HL-60 (cell line): ENCODE results near the gene PPFIA3.
"Not testable (repeated sequence)": the region's sequence is repeated elsewhere in the genome, so short reads cannot be mapped to it uniquely, and the experiment has no call there.

ENCODE experiments used
- POLR2AphosphoS5 ChIP-seq: IDR thresholded peaks from 2 replicates; pipeline ENCODE4 v1.6.1; 2012; ENCODE audit warnings: low read depth
- TF ChIP-seq, protein P1 (sequence below): IDR thresholded peaks from one replicate; pipeline ENCODE4 v1.5.1; 2011; ENCODE audit warnings: low read length, control low read depth, inconsistent platforms; ENCODE audit not compliant: insufficient read depth

DNA sequence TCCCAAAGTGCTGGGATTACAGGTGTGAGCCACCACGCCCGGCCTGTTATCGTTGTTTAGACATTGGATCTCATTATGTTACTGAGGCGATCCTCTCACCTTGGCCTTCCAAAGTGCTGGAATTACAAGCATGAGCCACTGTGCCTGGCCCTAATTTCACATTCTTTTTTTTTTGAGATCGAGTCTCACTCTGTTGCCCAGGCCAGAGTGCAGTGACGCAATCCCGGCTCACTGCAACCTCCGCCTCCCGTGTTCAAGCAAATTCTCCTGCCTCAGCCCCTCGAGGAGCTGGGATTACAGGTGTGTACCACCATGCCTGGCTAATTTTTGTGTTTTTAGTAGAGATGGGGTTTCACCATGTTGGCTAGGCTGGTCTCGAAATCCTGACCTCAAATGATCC lies 3.9 kb downstream of the PPFIA3 start:
- TF ChIP-seq, protein P1, sequence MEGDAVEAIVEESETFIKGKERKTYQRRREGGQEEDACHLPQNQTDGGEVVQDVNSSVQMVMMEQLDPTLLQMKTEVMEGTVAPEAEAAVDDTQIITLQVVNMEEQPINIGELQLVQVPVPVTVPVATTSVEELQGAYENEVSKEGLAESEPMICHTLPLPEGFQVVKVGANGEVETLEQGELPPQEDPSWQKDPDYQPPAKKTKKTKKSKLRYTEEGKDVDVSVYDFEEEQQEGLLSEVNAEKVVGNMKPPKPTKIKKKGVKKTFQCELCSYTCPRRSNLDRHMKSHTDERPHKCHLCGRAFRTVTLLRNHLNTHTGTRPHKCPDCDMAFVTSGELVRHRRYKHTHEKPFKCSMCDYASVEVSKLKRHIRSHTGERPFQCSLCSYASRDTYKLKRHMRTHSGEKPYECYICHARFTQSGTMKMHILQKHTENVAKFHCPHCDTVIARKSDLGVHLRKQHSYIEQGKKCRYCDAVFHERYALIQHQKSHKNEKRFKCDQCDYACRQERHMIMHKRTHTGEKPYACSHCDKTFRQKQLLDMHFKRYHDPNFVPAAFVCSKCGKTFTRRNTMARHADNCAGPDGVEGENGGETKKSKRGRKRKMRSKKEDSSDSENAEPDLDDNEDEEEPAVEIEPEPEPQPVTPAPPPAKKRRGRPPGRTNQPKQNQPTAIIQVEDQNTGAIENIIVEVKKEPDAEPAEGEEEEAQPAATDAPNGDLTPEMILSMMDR, result not testable (repeated sequence)
- TF ChIP-seq POLR2AphosphoS5, result not testable (repeated sequence)
